ENCODE data around the gene EPB41. TPM values are rescaled to one million over a fixed set of nuclear protein-coding genes. Genes with fewer than 3 reads are reported as not detected.

The EPB41 gene
- total RNA-seq = 31.1 and 32.8 TPM in 2 replicates

GRCh38 chr1:28914228-28915030 lies at the start of gene EPB41:
TSS of gene EPB41 (plus strand) at chr1:28914569. CDS start at chr1:28987438, 72,869 bp downstream.

GRCh38 chr1:29123887-29124365 lies 209.6 kb downstream of the EPB41 start, which contains the start of gene TMEM200B:
TSS of gene TMEM200B (minus strand) at chr1:29123903. CDS start at chr1:29121828, 2,075 bp downstream.

Other genes with a start within 250 kb of the EPB41 start
- gene GMEB1, start 245.8 kb upstream of the EPB41 start, total RNA-seq = 10.4 and 12.3 TPM in 2 replicates
- gene YTHDF2, start 177.6 kb upstream of the EPB41 start, total RNA-seq = 55.8 and 56.4 TPM in 2 replicates
- under 0.01 TPM in 1 of 2 replicates, not detected in the other for gene OPRD1, start 102.4 kb upstream of the EPB41 start, total RNA-seq
- 2.8 and 2.9 TPM in 2 replicates for gene TMEM200B, start 209.3 kb downstream of the EPB41 start, total RNA-seq